CD14-positive monocyte (primary cell): ENCODE measurements around the gene DDX18. TPM values are rescaled to one million over a fixed set of nuclear protein-coding genes. Genes with fewer than 3 reads are reported as not detected.
"Not testable (repeated sequence)": the region's sequence is repeated elsewhere in the genome, so short reads cannot be mapped to it uniquely, and the experiment has no call there.

Source experiments
- DNase-seq, 3 donors: peaks; one replicate each; pipeline ENCODE4 v3.0.0-alpha.2; 2011 to 2022
- H2AFZ ChIP-seq: 2 replicates; pipeline ENCODE4 v1.6.0; 2012; ENCODE audit warnings: mild to moderate bottlenecking, low read depth, low read length, inconsistent platforms; ENCODE audit not compliant: insufficient read depth, poor library complexity, severe bottlenecking
- H3K27ac ChIP-seq, 2 donors: 1 replicate in 1 of 2; 2 replicates in 1 of 2; pipeline ENCODE4 v1.5.1; 2012 to 2013; ENCODE audit warnings: low read length in 2 of 2, control low read depth in 1 of 2, inconsistent platforms in 1 of 2, low read depth in 1 of 2, mild to moderate bottlenecking in 1 of 2
- H3K27me3 ChIP-seq, 2 donors: one replicate each; pipeline versions ENCODE4 v1.6.0 to v1.6.1; 2011 to 2013; ENCODE audit warnings: low read length in 2 of 2; ENCODE audit not compliant: control insufficient read depth in 2 of 2, insufficient read depth in 2 of 2
- H3K36me3 ChIP-seq, 2 donors: replicated peaks in 1 of 2; 1 replicate in 1 of 2; 2 replicates in 1 of 2; pipeline versions ENCODE4 v1.5.1 to v1.6.1; 2012 to 2013; ENCODE audit warnings: low read length in 2 of 2, control low read depth in 1 of 2, inconsistent platforms in 1 of 2, mild to moderate bottlenecking in 1 of 2; ENCODE audit not compliant: insufficient read depth in 2 of 2, control insufficient read depth in 1 of 2
- H3K4me1 ChIP-seq, 2 donors: 1 replicate in 1 of 2; 2 replicates in 1 of 2; pipeline versions ENCODE4 v1.5.1 to v1.6.1; 2012 to 2013; ENCODE audit warnings: low read length in 2 of 2, control low read depth in 1 of 2, inconsistent platforms in 1 of 2, mild to moderate bottlenecking in 1 of 2, moderate library complexity in 1 of 2; ENCODE audit not compliant: insufficient read depth in 2 of 2, control insufficient read depth in 1 of 2
- H3K4me2 ChIP-seq: replicated peaks from 2 replicates; pipeline ENCODE3; 2012; ENCODE audit warnings: low read length, moderate library complexity, mild to moderate bottlenecking; ENCODE audit not compliant: poor library complexity, severe bottlenecking; ENCODE audit errors: extremely low read depth
- H3K4me3 ChIP-seq, 3 experiments: fragments of 200-600 bp in 1 of 3; sonication (generic) in 1 of 3; replicated peaks in 1 of 3; 1 replicate in 2 of 3; 2 replicates in 1 of 3; pipeline ENCODE4 v1.5.1; 2011 to 2013; ENCODE audit warnings: low read length in 3 of 3, mild to moderate bottlenecking in 3 of 3, control low read depth in 2 of 3, low read depth in 2 of 3, inconsistent platforms in 1 of 3, moderate library complexity in 1 of 3
- H3K79me2 ChIP-seq: 2 replicates; pipeline ENCODE4 v1.6.0; 2012; ENCODE audit warnings: mild to moderate bottlenecking, control low read depth, inconsistent platforms, low read length, moderate library complexity; ENCODE audit not compliant: insufficient read depth
- H3K9ac ChIP-seq: 2 replicates; pipeline ENCODE4 v1.6.0; 2017; ENCODE audit warnings: low read length, mild to moderate bottlenecking; ENCODE audit not compliant: insufficient read depth, poor library complexity, severe bottlenecking
- H3K9me3 ChIP-seq, 2 donors: replicated peaks in 1 of 2; 1 replicate in 1 of 2; 2 replicates in 1 of 2; pipeline versions ENCODE4 v1.5.1 to v1.6.1; 2012 to 2013; ENCODE audit warnings: low read length in 2 of 2, control low read depth in 1 of 2; ENCODE audit not compliant: control insufficient read depth in 1 of 2, insufficient read depth in 1 of 2
- H4K20me1 ChIP-seq: 2 replicates; pipeline ENCODE4 v1.6.0; 2012; ENCODE audit warnings: mild to moderate bottlenecking, low read length, control low read depth, moderate library complexity; ENCODE audit not compliant: insufficient read depth
- H3K27ac Mint-ChIP-seq, 7 donors: one replicate each; pipeline ENCODE4 v1.8.0; 2020; ENCODE audit warnings: mild to moderate bottlenecking in 7 of 7, mixed read lengths in 7 of 7, moderate library complexity in 6 of 7, inconsistent platforms in 2 of 7
- H3K27me3 Mint-ChIP-seq, 3 donors: one replicate each; pipeline ENCODE4 v1.8.0; 2021 to 2022; ENCODE audit warnings: low read depth in 3 of 3, mild to moderate bottlenecking in 3 of 3, mixed read lengths in 3 of 3, moderate library complexity in 3 of 3, inconsistent platforms in 1 of 3
- H3K36me3 Mint-ChIP-seq, 2 donors: one replicate each; pipeline ENCODE4 v1.8.0; 2020; ENCODE audit warnings: mixed read lengths in 2 of 2, inconsistent platforms in 1 of 2, mild to moderate bottlenecking in 1 of 2
- H3K4me1 Mint-ChIP-seq: one replicate; pipeline ENCODE4 v1.8.0; 2020; ENCODE audit warnings: mild to moderate bottlenecking, mixed read lengths
- H3K4me3 Mint-ChIP-seq, 2 donors: one replicate each; pipeline ENCODE4 v1.8.0; 2020; ENCODE audit warnings: mild to moderate bottlenecking in 2 of 2, mixed read lengths in 2 of 2, moderate library complexity in 1 of 2
- H3K9me3 Mint-ChIP-seq, 7 donors: one replicate each; pipeline ENCODE4 v1.8.0; 2020 to 2022; ENCODE audit warnings: mixed read lengths in 7 of 7, mild to moderate bottlenecking in 6 of 7, moderate library complexity in 6 of 7, inconsistent platforms in 2 of 7
- WGBS: methylation state at CpG from one replicate; pipeline ENCODE4 v1.1.5; 2013; ENCODE audit warnings: missing lambda C conversion rate; ENCODE audit not compliant: insufficient coverage; 5-methylcytosine and 5-hydroxymethylcytosine counted together
- intact Hi-C, 2 donors: fragments of 100-400 bp; cut with micrococcal nuclease; formaldehyde crosslinking; loops; one replicate each; pipeline versions ENCODE4 v1.15.0 to v1.15.1; 2023
- polyA plus RNA-seq, 3 donors: library from polyadenylated mRNA; depleted of rRNA in 1 of 3; unstranded in 2 of 3; stranded (reverse) in 1 of 3; fragments of 300-500 nt in 2 of 3; fragments of >200 nt in 1 of 3; fragmentation: Illumina TruSeq in 2 of 3; gene quantifications; 1 replicate in 2 of 3; 2 replicates in 1 of 3; pipeline ENCODE4 v1.2.3, GENCODE V29; 2012 to 2021
- TF ChIP-seq, protein P1 (sequence below): fragments of 200-600 bp; IDR thresholded peaks from one replicate; pipeline ENCODE4 v1.8.0; 2022; ENCODE audit warnings: antibody characterized with exemption, mild to moderate bottlenecking

The DDX18 gene
- polyA plus RNA-seq, 3 donors = 19.1 to 21.1 (median 19.7) TPM

DNA sequence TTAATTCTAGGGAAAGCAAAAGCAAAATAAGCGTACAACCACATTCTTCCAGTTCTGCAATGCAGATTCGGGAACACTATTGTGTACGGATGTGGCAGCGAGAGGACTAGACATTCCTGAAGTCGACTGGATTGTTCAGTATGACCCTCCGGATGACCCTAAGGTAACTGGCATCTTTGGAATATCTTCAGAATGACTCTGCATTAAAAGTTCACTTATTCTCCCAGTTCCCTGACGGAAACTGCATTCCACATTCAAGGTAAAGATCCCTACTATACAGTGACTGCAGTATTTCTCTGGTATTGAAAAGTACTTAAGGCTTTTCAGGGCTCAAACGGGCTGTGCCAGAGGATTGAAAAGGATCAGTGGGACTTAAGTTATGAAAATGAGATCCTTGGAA is 10.9 kb downstream of the DDX18 start:
- Histone ChIP-seq H3K4me2 (no peak overlapping the region), H4K20me1 (no peaks in the 10 kb centered on the region), H3K27me3 (no peaks in the 10 kb centered on the region), H3K4me1 (no peaks in the 10 kb centered on the region), H3K4me3 (no peak overlapping the region), H3K9me3 (no peaks in the 10 kb centered on the region), H3K79me2 (no peaks in the 10 kb centered on the region), H3K9ac (no peak overlapping the region), H3K27ac (no peak overlapping the region), H3K36me3 (peaks cover 98 to 100% of the 10 kb centered on the region in 2 donors), H2AFZ (no peak overlapping the region)
- WGBS = 88% methylated on average over 6 of the region's 8 CpGs
- DNase-seq = no peak
- Mint-ChIP-seq H3K4me3 (no peak overlapping the region), H3K27me3 (no peaks in the 10 kb centered on the region), H3K27ac (no peak overlapping the region), H3K4me1 (no peaks in the 10 kb centered on the region), H3K36me3 (peaks cover 98 to 100% of the 10 kb centered on the region in 2 donors), H3K9me3 (peaks cover 0 to 7% (median 0%) of the 10 kb centered on the region in 7 donors)
- TF ChIP-seq, protein P1, sequence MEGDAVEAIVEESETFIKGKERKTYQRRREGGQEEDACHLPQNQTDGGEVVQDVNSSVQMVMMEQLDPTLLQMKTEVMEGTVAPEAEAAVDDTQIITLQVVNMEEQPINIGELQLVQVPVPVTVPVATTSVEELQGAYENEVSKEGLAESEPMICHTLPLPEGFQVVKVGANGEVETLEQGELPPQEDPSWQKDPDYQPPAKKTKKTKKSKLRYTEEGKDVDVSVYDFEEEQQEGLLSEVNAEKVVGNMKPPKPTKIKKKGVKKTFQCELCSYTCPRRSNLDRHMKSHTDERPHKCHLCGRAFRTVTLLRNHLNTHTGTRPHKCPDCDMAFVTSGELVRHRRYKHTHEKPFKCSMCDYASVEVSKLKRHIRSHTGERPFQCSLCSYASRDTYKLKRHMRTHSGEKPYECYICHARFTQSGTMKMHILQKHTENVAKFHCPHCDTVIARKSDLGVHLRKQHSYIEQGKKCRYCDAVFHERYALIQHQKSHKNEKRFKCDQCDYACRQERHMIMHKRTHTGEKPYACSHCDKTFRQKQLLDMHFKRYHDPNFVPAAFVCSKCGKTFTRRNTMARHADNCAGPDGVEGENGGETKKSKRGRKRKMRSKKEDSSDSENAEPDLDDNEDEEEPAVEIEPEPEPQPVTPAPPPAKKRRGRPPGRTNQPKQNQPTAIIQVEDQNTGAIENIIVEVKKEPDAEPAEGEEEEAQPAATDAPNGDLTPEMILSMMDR = no peak
- intact Hi-C loops = no loop called here

DNA sequence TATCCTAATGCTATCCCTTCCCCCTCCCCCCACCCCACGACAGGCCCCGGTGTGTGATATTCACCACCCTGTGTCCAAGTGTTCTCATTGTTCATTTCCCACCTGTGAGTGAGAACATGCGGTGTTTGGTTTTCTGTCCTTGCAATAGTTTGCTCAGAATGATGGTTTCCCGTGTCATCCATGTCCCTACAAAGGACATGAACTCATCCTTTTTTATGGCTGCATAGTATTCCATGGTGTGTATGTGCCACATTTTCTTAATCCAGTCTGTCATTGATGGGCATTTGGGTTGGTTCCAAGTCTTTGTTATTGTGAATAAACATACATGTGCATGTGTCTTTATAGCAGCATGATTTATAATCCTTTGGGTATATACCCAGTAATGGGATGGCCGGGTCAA is 13.0 kb downstream of the DDX18 start:
- H3K27me3 Mint-ChIP-seq, H3K4me1 ChIP-seq, H3K4me2 ChIP-seq, H3K9me3 ChIP-seq, H4K20me1 ChIP-seq, H3K9me3 Mint-ChIP-seq, H3K4me1 Mint-ChIP-seq, H3K27ac ChIP-seq, H3K4me3 ChIP-seq, DNase-seq, intact Hi-C loops, H3K27me3 ChIP-seq, H3K27ac Mint-ChIP-seq, H2AFZ ChIP-seq, H3K4me3 Mint-ChIP-seq, H3K79me2 ChIP-seq, H3K9ac ChIP-seq: not testable (repeated sequence)
- peaks cover 91 to 100% of the 10 kb centered on the region in 2 donors for H3K36me3 ChIP-seq
- WGBS = 100% methylated on average over 3 of the region's 5 CpGs
- peaks cover 98 to 99% of the 10 kb centered on the region in 2 donors for H3K36me3 Mint-ChIP-seq
